ENCODE results near the gene STARD5. TPM values are rescaled to one million over a fixed set of nuclear protein-coding genes. Genes with fewer than 3 reads are reported as not detected.

STARD5 gene
- total RNA-seq, 1 experiment from 2014 or later: 1.9 TPM

DNA sequence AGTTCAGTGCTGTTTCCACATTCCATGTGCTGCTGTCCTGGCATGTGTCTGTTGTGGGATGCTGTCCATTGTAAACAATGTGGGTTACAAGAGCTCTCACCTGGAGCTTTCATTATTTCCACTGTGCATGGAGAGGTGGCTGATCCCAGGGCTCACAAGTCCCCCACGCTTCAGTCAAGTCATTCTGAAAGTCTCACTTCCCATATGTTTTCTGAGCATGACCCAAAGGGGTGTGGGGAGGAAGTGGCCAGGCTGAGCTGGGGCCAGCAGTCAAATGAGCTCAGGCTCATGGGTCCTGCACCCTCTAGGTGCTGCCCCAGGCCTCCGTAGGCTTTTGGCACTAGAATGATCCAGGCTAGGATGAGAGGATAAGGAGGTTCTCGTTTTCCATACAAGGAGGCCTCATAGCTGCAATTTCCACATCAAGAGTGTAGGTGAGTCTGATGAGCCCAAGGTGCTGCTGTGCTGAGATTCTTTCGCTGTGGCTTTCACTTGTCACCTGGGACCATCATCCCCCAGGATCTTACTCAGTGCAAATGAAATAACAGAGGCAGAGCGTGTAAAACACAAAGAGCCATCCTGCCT, 22.0 kb downstream of the STARD5 start:
- no peaks in the 10 kb centered on the region for H3K9me3 Mint-ChIP-seq (ENCODE audit: low read depth, unreplicated experiment)
- no TSS peak for BruUV-seq (replicated peaks)
- no peak for DNase-seq
- H3K27ac Mint-ChIP-seq (ENCODE audit: unreplicated experiment): no peak overlapping the region
- H3K4me1 Mint-ChIP-seq (ENCODE audit: low read depth, unreplicated experiment): peaks cover 10% of the 10 kb centered on the region
- intact Hi-C loops (cut with micrococcal nuclease; ENCODE audit: unreplicated experiment): no loop called here
- peaks cover 80% of the 10 kb centered on the region for H3K27me3 Mint-ChIP-seq (ENCODE audit: unreplicated experiment)
- no peak overlapping the region for H3K4me3 Mint-ChIP-seq (ENCODE audit: low read depth, unreplicated experiment)
- H3K36me3 Mint-ChIP-seq (ENCODE audit: insufficient read depth, unreplicated experiment): no peaks in the 10 kb centered on the region
- CTCF ChIA-PET: no interaction called here
- no peak for TF ChIP-seq CTCF (IDR thresholded peaks at IDR 0.05; ENCODE audit: unreplicated experiment)

DNA sequence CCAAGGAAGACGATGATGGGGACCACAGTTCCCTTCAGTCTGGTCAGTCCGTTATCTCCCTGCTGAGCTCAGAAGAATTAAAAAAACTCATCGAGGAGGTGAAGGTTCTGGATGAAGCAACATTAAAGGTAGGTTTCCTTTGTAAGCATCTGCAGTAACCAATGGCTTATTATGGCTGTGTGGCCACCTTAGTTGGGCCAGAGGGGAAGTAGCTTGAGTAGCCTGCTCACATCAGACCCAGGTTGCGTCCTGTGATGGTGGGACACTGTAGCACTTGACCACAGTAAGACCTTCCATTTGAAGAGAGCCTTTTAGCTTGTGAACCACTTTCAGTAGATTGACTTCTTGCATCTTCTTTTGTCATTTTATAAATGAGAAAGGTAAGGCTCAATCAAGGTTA, 22.6 kb downstream of the STARD5 start:
- Mint-ChIP-seq H3K27me3 (ENCODE audit: unreplicated experiment) (peaks cover 79% of the 10 kb centered on the region), H3K27ac (ENCODE audit: unreplicated experiment) (no peak overlapping the region), H3K9me3 (ENCODE audit: low read depth, unreplicated experiment) (no peaks in the 10 kb centered on the region), H3K4me1 (ENCODE audit: low read depth, unreplicated experiment) (peaks cover 10% of the 10 kb centered on the region), H3K36me3 (ENCODE audit: insufficient read depth, unreplicated experiment) (no peaks in the 10 kb centered on the region), H3K4me3 (ENCODE audit: low read depth, unreplicated experiment) (no peak overlapping the region)
- CTCF ChIA-PET: no interaction called here
- TF ChIP-seq CTCF (IDR thresholded peaks at IDR 0.05; ENCODE audit: unreplicated experiment): no peak
- intact Hi-C loops (cut with micrococcal nuclease; ENCODE audit: unreplicated experiment): no loop called here
- no TSS peak for BruUV-seq (replicated peaks)
- no peak for DNase-seq

- intact Hi-C loops (cut with micrococcal nuclease; ENCODE audit: unreplicated experiment): no loop called here
- no peak for DNase-seq
- Mint-ChIP-seq H3K36me3 (ENCODE audit: insufficient read depth, unreplicated experiment) (no peaks in the 10 kb centered on the region), H3K4me1 (ENCODE audit: low read depth, unreplicated experiment) (peaks cover 10% of the 10 kb centered on the region), H3K27ac (ENCODE audit: unreplicated experiment) (no peak overlapping the region), H3K9me3 (ENCODE audit: low read depth, unreplicated experiment) (no peaks in the 10 kb centered on the region), H3K4me3 (ENCODE audit: low read depth, unreplicated experiment) (no peak overlapping the region), H3K27me3 (ENCODE audit: unreplicated experiment) (peaks cover 86% of the 10 kb centered on the region)
- no peak for TF ChIP-seq CTCF (IDR thresholded peaks at IDR 0.05; ENCODE audit: unreplicated experiment)
- no TSS peak for BruUV-seq (replicated peaks)
- CTCF ChIA-PET: no interaction called here
These were observed 24.2 kb downstream of the STARD5 start for GRCh38 chr15:81299630-81300273.

GRCh38 chr15:81299156-81299555, 24.8 kb downstream of the STARD5 start:
- no peaks in the 10 kb centered on the region for H3K9me3 Mint-ChIP-seq (ENCODE audit: low read depth, unreplicated experiment)
- H3K4me1 Mint-ChIP-seq (ENCODE audit: low read depth, unreplicated experiment): peaks cover 10% of the 10 kb centered on the region
- H3K4me3 Mint-ChIP-seq (ENCODE audit: low read depth, unreplicated experiment): no peak overlapping the region
- no peak overlapping the region for H3K27ac Mint-ChIP-seq (ENCODE audit: unreplicated experiment)
- no TSS peak for BruUV-seq (replicated peaks)
- H3K27me3 Mint-ChIP-seq (ENCODE audit: unreplicated experiment): peaks cover 86% of the 10 kb centered on the region
- DNase-seq: no peak
- no peak for TF ChIP-seq CTCF (IDR thresholded peaks at IDR 0.05; ENCODE audit: unreplicated experiment)
- CTCF ChIA-PET: no interaction called here
- intact Hi-C loops (cut with micrococcal nuclease; ENCODE audit: unreplicated experiment): no loop called here
- H3K36me3 Mint-ChIP-seq (ENCODE audit: insufficient read depth, unreplicated experiment): no peaks in the 10 kb centered on the region

Data from Calu3 (cell line).